ENCODE data around the gene SLC29A1. TPM values are rescaled to one million over a fixed set of nuclear protein-coding genes. Genes with fewer than 3 reads are reported as not detected.

Gene SLC29A1
- total RNA-seq, 1 experiment from 2014 or later, result 45.3 TPM

DNA sequence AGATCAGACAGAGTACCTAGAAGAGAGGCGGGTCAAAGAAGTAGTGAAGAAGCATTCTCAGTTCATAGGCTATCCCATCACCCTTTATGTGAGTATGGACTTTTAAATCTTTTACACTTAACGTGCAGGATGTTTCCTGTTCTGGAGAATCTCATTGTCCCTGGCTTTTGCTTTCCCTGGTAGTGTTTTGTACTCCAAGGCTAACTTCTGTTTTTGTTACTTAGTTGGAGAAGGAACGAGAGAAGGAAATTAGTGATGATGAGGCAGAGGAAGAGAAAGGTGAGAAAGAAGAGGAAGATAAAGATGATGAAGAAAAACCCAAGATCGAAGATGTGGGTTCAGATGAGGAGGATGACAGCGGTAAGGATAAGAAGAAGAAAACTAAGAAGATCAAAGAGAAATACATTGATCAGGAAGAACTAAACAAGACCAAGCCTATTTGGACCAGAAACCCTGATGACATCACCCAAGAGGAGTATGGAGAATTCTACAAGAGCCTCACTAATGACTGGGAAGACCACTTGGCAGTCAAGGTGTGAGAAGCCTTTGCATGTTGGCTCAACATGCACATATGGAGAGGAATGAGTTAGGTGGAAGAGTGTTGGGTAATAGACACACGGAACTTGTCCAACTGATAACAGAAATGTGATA lies 26.8 kb downstream of the SLC29A1 start:
- ChIA-PET CTCF (no interaction called here), POLR2A (ENCODE audit: unreplicated experiment) (no interaction called here)
- H3K79me2 ChIP-seq (ENCODE audit: low read depth), result peaks cover 74% of the 10 kb centered on the region
- peaks cover 86% of the 10 kb centered on the region for H3F3A ChIP-seq (ENCODE audit: insufficient read depth, low read depth)
- no peak overlapping the region for H2AFZ ChIP-seq
- no peaks in the 10 kb centered on the region for H3K9me3 ChIP-seq (ENCODE audit: insufficient read depth, low read depth)
- peaks cover 42% of the 10 kb centered on the region for H3K4me1 ChIP-seq (replicated peaks; ENCODE audit: insufficient read depth)
- intact Hi-C loops (cut with micrococcal nuclease; ENCODE audit: unreplicated experiment), result no loop called here
- H3K27me3 ChIP-seq (ENCODE audit: insufficient read depth, low read depth), result no peaks in the 10 kb centered on the region
- peaks cover 81% of the 10 kb centered on the region for H4K20me1 ChIP-seq (ENCODE audit: insufficient read depth)
- H3K27ac ChIP-seq, result peak overlapping the region; percentile 37
- peak in 1 of 2 experiments; percentile 32 for DNase-seq
- peaks cover 69% of the 10 kb centered on the region for H3K36me3 ChIP-seq (ENCODE audit: low read depth)
- no peaks in the 10 kb centered on the region for H3K9me2 ChIP-seq (ENCODE audit: insufficient read depth)
- no TSS peak for BruUV-seq (replicated peaks)
- no peak overlapping the region; the same call in 1 of the 2 replicates for H3K4me3 ChIP-seq
- no peak for TF ChIP-seq EZH2 (IDR thresholded peaks at IDR 0.05; ENCODE audit: low read depth)
- TF ChIP-seq, protein P1, sequence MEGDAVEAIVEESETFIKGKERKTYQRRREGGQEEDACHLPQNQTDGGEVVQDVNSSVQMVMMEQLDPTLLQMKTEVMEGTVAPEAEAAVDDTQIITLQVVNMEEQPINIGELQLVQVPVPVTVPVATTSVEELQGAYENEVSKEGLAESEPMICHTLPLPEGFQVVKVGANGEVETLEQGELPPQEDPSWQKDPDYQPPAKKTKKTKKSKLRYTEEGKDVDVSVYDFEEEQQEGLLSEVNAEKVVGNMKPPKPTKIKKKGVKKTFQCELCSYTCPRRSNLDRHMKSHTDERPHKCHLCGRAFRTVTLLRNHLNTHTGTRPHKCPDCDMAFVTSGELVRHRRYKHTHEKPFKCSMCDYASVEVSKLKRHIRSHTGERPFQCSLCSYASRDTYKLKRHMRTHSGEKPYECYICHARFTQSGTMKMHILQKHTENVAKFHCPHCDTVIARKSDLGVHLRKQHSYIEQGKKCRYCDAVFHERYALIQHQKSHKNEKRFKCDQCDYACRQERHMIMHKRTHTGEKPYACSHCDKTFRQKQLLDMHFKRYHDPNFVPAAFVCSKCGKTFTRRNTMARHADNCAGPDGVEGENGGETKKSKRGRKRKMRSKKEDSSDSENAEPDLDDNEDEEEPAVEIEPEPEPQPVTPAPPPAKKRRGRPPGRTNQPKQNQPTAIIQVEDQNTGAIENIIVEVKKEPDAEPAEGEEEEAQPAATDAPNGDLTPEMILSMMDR (conservative IDR thresholded peaks at IDR 0.05), result no peak
- peak overlapping the region; percentile 97 for H3K4me2 ChIP-seq

DNA sequence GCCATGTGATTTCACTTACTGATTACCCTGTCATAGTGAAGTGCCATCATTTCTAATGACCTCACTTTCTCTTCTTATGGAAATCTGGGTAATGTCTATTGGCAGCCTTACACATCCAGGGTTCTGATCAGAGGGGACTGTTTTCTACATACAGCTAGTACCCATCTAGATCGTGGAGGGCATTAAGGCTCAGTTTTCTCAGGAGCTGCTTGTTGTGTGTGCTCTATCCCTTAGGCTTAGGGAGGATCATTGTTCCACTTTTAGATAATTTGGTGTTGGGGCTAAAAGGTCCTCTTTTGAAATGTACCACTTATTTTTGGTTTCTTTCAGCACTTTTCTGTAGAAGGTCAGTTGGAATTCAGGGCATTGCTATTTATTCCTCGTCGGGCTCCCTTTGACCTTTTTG lies 27.3 kb downstream of the SLC29A1 start:
- Histone ChIP-seq H3K9me2 (ENCODE audit: insufficient read depth) (no peaks in the 10 kb centered on the region), H3K4me1 (replicated peaks; ENCODE audit: insufficient read depth) (peaks cover 47% of the 10 kb centered on the region), H2AFZ (no peak overlapping the region), H3K4me2 (peak overlapping the region; percentile 97; the same call in 1 of the 2 replicates), H3K27ac (peak overlapping the region; percentile 37), H3K4me3 (no peak overlapping the region; the same call in 1 of the 2 replicates), H3K36me3 (ENCODE audit: low read depth) (peaks cover 69% of the 10 kb centered on the region), H3F3A (ENCODE audit: insufficient read depth, low read depth) (peaks cover 86% of the 10 kb centered on the region), H3K9me3 (ENCODE audit: insufficient read depth, low read depth) (no peaks in the 10 kb centered on the region), H4K20me1 (ENCODE audit: insufficient read depth) (peaks cover 87% of the 10 kb centered on the region), H3K27me3 (ENCODE audit: insufficient read depth, low read depth) (no peaks in the 10 kb centered on the region), H3K79me2 (ENCODE audit: low read depth) (peaks cover 77% of the 10 kb centered on the region)
- peak in 1 of 2 experiments; percentile 28 for DNase-seq
- ChIA-PET CTCF (no interaction called here), POLR2A (ENCODE audit: unreplicated experiment) (no interaction called here)
- intact Hi-C loops (cut with micrococcal nuclease; ENCODE audit: unreplicated experiment), result no loop called here
- BruUV-seq (replicated peaks), result no TSS peak
- TF ChIP-seq, protein P1 (conservative IDR thresholded peaks at IDR 0.05), result no peak
- TF ChIP-seq EZH2 (IDR thresholded peaks at IDR 0.05; ENCODE audit: low read depth), result no peak

DNA sequence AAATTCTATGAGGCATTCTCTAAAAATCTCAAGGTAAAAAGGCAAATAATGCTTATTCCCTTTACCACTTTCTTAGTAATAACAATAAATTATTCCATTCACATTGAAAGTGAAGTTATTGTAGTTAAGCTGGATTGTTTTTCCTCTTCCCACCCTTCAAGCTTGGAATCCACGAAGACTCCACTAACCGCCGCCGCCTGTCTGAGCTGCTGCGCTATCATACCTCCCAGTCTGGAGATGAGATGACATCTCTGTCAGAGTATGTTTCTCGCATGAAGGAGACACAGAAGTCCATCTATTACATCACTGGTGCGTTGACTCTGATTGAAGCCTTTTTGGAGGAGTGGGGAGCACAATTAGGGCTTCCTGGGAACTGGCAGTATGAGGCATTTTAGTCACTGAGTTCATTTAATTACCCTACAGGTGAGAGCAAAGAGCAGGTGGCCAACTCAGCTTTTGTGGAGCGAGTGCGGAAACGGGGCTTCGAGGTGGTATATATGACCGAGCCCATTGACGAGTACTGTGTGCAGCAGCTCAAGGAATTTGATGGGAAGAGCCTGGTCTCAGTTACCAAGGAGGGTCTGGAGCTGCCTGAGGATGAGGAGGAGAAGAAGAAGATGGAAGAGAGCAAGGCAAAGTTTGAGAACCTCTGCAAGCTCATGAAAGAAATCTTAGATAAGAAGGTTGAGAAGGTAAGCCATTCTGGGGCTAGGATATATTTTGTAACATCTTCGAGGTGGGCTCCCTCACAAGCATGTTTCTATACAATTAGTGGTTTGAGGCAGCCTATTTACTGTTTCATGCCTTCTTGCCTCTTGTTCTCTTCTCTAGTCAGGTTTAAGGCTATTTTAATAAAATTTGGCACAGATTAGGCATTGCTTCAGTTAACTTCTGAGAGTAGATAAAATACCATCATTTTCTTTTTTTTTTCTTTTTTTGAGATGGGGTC lies 28.5 kb downstream of the SLC29A1 start:
- H3K4me2 ChIP-seq, result peak overlapping the region; percentile 97
- POLR2A ChIA-PET (ENCODE audit: unreplicated experiment), result interaction anchor here (0.8 kb wide), 1 partner anchor 247 kb away, joined by 14 read pairs; no protein-coding TSS in a partner anchor

More for the DNA sequence above, 28.5 kb downstream of the SLC29A1 start:
- Histone ChIP-seq H3K27ac (peak overlapping the region; percentile 37), H3K27me3 (ENCODE audit: insufficient read depth, low read depth) (no peaks in the 10 kb centered on the region), H3K9me2 (ENCODE audit: insufficient read depth) (no peaks in the 10 kb centered on the region), H4K20me1 (ENCODE audit: insufficient read depth) (peaks cover 96% of the 10 kb centered on the region), H3F3A (ENCODE audit: insufficient read depth, low read depth) (peaks cover 93% of the 10 kb centered on the region), H3K9me3 (ENCODE audit: insufficient read depth, low read depth) (no peaks in the 10 kb centered on the region), H3K4me3 (no peak overlapping the region), H3K4me1 (replicated peaks; ENCODE audit: insufficient read depth) (peaks cover 53% of the 10 kb centered on the region), H2AFZ (no peak overlapping the region), H3K36me3 (ENCODE audit: low read depth) (peaks cover 69% of the 10 kb centered on the region), H3K79me2 (ENCODE audit: low read depth) (peaks cover 89% of the 10 kb centered on the region)
- peak in 1 of 2 experiments; percentile 31 for DNase-seq
- CTCF ChIA-PET, result no interaction called here
- intact Hi-C loops (cut with micrococcal nuclease; ENCODE audit: unreplicated experiment), result no loop called here
- TF ChIP-seq, protein P1 (conservative IDR thresholded peaks at IDR 0.05), result no peak
- TF ChIP-seq EZH2 (IDR thresholded peaks at IDR 0.05; ENCODE audit: low read depth), result no peak
- no TSS peak for BruUV-seq (replicated peaks)

Data from PC-9 (cell line).